ENCODE results near the gene CCT6B. TPM values are rescaled to one million over a fixed set of nuclear protein-coding genes. Genes with fewer than 3 reads are reported as not detected.
"Not testable (repeated sequence)": the region's sequence is repeated elsewhere in the genome, so short reads cannot be mapped to it uniquely, and the experiment has no call there.

The CCT6B gene
- total and polyA plus RNA-seq, 2 of the 13 experiments (the other 11 are each of a cell fraction or from before 2014, with no cell fraction given), result 0.41 to 1.4 TPM

DNA sequence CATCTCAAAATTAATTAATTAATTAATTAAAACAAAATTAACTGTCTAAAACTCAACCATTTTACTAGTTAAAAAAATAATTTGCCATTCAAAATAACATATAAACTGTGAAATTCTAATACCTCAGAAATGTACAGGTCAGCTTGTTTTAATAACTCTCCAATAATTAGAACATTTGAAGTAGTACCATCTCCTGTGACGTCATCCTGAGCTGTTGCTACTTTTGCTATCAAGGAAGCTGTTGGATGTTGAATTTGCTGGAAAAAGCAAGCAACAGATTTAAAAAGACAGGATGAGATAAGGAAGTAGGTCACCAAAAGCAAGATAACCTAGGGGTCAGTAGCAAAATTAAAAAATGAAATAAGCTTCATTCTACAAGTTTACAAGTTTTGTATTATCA is 2.8 kb downstream of the CCT6B start (continued):
- TF ChIP-seq, protein P1, sequence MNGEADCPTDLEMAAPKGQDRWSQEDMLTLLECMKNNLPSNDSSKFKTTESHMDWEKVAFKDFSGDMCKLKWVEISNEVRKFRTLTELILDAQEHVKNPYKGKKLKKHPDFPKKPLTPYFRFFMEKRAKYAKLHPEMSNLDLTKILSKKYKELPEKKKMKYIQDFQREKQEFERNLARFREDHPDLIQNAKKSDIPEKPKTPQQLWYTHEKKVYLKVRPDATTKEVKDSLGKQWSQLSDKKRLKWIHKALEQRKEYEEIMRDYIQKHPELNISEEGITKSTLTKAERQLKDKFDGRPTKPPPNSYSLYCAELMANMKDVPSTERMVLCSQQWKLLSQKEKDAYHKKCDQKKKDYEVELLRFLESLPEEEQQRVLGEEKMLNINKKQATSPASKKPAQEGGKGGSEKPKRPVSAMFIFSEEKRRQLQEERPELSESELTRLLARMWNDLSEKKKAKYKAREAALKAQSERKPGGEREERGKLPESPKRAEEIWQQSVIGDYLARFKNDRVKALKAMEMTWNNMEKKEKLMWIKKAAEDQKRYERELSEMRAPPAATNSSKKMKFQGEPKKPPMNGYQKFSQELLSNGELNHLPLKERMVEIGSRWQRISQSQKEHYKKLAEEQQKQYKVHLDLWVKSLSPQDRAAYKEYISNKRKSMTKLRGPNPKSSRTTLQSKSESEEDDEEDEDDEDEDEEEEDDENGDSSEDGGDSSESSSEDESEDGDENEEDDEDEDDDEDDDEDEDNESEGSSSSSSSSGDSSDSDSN (CRISPR knock-in tag; IDR thresholded peaks at IDR 0.05), result no peak
- TF ChIP-seq NFE2L2 (IDR thresholded peaks at IDR 0.05; ENCODE audit: low read length) (no peak), MAFK (conservative IDR thresholded peaks at IDR 0.05 in 1 of 2, IDR thresholded peaks at IDR 0.05 in 1 of 2; ENCODE audit: low read length in 2 of 2) (peak in 1 of 2 experiments; percentile 26; a peak in 1 of 4 replicates), ZNF761 (CRISPR knock-in tag; conservative IDR thresholded peaks at IDR 0.05) (no peak)
- TF ChIP-seq, protein P2, sequence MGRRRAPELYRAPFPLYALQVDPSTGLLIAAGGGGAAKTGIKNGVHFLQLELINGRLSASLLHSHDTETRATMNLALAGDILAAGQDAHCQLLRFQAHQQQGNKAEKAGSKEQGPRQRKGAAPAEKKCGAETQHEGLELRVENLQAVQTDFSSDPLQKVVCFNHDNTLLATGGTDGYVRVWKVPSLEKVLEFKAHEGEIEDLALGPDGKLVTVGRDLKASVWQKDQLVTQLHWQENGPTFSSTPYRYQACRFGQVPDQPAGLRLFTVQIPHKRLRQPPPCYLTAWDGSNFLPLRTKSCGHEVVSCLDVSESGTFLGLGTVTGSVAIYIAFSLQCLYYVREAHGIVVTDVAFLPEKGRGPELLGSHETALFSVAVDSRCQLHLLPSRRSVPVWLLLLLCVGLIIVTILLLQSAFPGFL (CRISPR knock-in tag; IDR thresholded peaks at IDR 0.05), result no peak
- TF ChIP-seq, protein P3, sequence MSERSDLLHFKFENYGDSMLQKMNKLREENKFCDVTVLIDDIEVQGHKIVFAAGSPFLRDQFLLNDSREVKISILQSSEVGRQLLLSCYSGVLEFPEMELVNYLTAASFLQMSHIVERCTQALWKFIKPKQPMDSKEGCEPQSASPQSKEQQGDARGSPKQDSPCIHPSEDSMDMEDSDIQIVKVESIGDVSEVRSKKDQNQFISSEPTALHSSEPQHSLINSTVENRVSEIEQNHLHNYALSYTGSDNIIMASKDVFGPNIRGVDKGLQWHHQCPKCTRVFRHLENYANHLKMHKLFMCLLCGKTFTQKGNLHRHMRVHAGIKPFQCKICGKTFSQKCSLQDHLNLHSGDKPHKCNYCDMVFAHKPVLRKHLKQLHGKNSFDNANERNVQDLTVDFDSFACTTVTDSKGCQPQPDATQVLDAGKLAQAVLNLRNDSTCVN (CRISPR knock-in tag; IDR thresholded peaks at IDR 0.05; ENCODE audit: borderline replicate concordance), result no peak

DNA sequence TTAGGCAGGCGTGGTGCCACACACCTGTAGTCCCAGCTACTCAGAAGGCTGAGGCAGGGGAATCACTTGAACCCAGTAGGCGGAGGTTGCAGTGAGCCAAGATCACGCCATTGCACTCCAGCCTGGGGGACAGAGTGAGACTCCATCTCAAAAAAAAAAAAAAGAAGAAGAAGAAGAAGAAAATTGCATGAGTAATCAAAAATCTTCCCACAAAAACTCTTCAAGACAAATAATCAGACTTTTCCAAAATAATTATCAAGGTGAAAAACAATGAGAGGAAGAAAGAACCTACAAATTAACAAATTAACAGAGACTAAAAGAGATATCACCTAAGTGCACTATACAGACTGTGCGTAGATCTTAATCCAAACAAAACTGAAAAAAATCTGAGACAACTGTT is 10.5 kb downstream of the CCT6B start:
- BruUV-seq (replicated peaks); H2AFZ ChIP-seq (ENCODE audit: low read length); H3K9me3 ChIP-seq (ENCODE audit: low read length); H3K79me2 ChIP-seq (ENCODE audit: insufficient read depth, low read length); POLR2A ChIA-PET; in situ Hi-C loops (cut with HindIII; ENCODE audit: extremely low pct_ligation_motif_present, low pct_unique_long_range_greater_than_20kb); CTCF ChIA-PET (ENCODE audit: low intra/inter-chr PET ratio, low total read pairs); H3K4me3 ChIP-seq (replicated peaks in 1 of 3; ENCODE audit: insufficient read depth in 1 of 3, low read depth in 2 of 3, low read length in 3 of 3); H3K36me3 ChIP-seq (replicated peaks in 1 of 2; ENCODE audit: control insufficient read depth in 1 of 2, insufficient read depth in 2 of 2, low read length in 2 of 2); FAIRE-seq; H3K27me3 ChIP-seq (ENCODE audit: control insufficient read depth in 1 of 2, insufficient read depth in 2 of 2, low read length in 2 of 2); DNase-seq (ENCODE audit: low spot score); H3K4me1 ChIP-seq (ENCODE audit: insufficient read depth, low read length); H4K20me1 ChIP-seq (ENCODE audit: insufficient read depth, low read length); ATAC-seq; intact Hi-C loops (cut with micrococcal nuclease; ENCODE audit: unreplicated experiment); H3K9ac ChIP-seq (ENCODE audit: insufficient read depth, low read depth, low read length); H3K4me2 ChIP-seq (ENCODE audit: low read depth, low read length); H3K27ac ChIP-seq (ENCODE audit: extremely low read length, insufficient read depth, low read length): not testable (repeated sequence)
- WGBS (ENCODE audit: low lambda C conversion rate), result 78% methylated on average over 4 of the region's 4 CpGs
- TF ChIP-seq MAFK (conservative IDR thresholded peaks at IDR 0.05 in 1 of 2, IDR thresholded peaks at IDR 0.05 in 1 of 2; ENCODE audit: low read length in 2 of 2), result 0 out of 4 replicates have a peak, but pooled peaks of 1 of the 2 experiments have one; percentile 13
